GM19438 (cell line): ENCODE data around the gene OSR1.
"Not testable (repeated sequence)": the region's sequence is repeated elsewhere in the genome, so short reads cannot be mapped to it uniquely, and the experiment has no call there.

Experiments used
- ATAC-seq: cut with Tn5 transposase; IDR thresholded peaks from one replicate; pipeline ENCODE4 v1.9.1; 2021; ENCODE audit warnings: low read depth; ENCODE audit not compliant: unreplicated experiment

The OSR1 gene

DNA sequence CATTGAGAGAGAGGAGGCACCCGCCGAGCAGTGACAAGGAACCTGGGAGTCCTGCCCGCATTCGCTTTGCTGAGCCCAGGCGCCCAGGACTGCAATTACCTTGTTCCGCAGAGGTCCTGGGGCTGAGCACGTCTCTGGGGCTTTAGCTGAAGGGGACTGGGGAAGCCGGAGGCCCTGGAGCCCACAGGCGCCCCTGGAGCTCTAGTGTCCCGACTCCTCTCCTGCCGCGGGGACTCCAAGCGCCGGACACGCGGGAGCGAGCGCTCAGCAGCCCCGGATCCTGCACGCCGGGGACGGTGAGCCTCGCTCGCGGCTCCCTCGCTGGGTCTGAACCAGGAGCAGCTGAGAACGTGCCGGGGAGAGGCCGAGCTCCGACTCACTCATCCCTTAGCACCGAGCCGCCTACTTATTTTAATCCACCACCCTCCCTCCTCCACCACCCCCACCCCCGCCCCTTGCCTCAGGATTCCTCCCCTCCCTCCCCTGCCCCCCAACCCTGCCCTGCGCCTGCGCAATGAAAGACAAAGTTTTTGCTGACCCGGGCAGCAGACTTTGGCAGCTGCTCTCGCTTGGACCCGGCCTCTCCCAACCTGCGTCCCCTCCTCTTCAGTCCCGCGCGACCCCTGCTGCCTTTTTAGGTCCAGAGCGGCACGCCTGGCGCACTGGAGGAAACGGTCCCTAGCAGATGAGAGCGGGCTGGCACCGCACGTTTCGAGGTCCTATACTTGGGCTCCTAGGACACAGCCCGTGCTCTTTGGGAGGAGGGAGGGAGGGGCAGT lies at the start of gene OSR1:
Gene OSR1, minus strand, starts transcription at position 382 of the 779 bp plus-strand sequence. CDS start 4,818 bp downstream, outside the sequence.
- no peak for ATAC-seq

DNA sequence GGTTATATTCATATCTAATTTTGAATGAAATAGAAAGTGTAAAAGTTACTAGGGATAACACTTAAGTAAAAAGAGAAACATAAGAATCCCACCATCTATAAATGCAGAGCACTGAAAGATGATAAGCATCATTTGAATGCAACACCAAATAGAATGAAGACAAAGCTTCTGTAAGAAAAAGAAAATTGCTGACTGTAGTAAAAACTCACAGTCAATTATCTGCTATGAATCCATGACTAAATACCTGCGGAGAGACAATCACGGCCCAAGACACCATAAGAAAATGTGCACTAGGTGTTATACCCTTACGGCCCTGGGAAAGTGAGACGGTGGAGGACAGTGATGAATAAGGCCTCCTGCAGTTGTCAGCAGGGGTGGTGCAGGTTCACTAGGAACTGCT lies 45.4 kb upstream of the OSR1 start:
- ATAC-seq, result no peak

DNA sequence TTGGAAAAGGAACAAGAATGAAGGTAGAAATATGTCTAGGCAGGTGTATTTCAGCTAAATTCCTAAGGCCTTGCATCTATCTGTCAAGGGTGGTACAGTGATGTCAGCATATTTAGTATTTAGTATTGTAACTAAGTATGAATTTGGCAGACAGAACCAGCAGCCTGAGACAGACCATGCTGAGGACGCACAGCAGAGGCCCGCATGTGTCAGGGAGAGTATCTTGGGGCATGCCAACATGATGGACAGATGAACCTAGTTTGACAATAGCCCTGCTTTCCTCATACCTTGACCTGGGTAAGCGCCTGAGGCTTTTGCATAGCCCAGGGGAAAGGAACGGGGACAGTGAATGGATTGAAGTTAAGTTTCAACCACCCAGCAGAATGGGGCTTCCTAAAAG lies 33.8 kb upstream of the OSR1 start:
- no peak for ATAC-seq

DNA sequence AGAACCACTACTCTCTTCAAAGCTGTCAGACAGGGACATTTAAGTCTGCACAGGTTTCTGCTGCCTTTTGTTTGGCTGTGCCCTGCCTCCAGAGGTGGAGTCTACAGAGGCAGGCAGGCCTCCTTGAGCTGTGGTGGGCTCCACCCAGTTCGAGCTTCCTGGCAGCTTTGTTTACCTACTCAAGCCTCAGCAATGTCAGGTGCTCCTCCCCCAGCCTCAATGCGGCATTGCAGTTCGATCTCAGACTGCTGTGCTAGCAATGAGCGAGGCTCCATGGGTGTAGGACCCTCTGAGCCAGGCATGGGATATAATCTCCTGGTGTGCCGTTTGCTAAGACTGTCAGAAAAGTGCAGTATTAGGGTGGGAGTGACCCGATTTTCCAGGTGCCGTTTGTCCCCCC lies 31.0 kb upstream of the OSR1 start:
- not testable (repeated sequence) for ATAC-seq

DNA sequence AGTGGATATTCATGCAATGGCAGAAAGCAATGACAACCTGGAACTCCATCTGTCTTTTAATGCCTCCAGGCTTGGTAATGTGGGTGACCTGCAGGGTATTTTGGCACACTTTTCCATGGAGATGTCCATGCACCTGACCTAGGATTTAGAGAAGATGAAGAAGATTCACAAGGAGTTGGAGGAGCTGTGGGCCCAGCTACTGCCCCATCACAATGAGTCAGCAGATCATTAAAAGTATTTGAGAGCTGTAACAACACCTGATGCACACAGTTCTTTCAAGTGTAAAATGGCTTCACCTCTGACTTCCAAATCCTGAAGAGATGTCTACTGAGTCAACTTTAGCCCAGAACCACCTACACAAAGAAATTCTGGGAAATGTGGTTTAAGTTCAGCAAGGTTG lies 22.1 kb upstream of the OSR1 start:
- ATAC-seq, result no peak

DNA sequence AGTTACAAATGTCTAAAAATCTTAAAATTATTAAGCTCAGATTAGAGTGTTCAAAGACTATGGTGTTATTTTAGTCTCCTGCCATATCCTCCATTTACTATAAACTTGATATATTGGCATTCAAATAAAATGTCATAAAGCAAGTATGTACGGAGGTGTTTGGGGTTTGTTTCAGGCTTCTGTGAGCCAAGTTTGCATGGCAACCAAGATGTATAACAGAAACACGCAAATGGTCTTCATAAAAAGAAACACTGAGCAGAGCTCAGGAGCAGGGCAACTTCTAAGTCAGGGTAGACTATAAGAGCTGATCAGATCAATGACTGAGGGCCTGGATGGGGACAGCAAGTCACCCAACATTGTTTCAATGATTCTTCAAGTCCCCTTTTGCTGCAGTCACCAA lies 20.5 kb upstream of the OSR1 start:
- no peak for ATAC-seq

DNA sequence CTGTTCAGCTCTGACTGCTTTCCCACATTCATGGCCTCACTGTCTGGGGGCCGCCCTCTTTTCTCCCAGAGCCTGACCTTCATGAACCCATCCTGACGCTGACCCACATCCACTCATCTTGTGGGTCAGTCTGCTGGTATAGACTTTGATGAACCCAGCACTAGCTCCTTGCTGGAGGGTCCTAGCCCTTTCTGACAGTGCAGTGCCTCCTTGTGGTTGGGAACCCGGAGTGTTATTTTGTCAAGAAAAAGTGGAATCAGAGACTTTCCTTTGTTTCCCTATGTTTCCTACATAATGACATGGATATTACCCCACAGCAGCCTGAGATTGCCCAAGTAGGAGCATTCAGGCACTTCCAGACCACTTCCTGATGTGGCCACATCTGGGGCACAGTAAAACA lies 19.3 kb upstream of the OSR1 start:
- no peak for ATAC-seq

DNA sequence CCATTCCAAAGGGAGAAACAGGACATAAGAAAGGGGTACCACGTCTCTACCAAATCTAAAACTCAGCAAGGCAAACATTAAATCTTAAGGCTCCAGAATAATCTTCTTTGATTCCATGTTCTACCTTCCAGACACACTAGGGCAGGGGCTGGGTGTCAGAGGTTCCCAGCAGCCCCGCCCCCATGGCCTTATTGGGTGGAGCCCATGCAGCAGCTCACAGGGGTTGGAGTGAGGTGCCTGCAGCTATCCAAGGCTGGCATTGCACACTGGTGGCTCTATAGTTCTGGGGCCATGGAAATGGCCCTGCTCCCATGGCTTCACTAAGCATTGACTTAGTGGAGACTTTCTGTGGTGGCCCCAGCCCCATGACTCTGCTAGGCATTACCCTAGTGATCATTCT lies 14.9 kb upstream of the OSR1 start:
- ATAC-seq, result no peak

DNA sequence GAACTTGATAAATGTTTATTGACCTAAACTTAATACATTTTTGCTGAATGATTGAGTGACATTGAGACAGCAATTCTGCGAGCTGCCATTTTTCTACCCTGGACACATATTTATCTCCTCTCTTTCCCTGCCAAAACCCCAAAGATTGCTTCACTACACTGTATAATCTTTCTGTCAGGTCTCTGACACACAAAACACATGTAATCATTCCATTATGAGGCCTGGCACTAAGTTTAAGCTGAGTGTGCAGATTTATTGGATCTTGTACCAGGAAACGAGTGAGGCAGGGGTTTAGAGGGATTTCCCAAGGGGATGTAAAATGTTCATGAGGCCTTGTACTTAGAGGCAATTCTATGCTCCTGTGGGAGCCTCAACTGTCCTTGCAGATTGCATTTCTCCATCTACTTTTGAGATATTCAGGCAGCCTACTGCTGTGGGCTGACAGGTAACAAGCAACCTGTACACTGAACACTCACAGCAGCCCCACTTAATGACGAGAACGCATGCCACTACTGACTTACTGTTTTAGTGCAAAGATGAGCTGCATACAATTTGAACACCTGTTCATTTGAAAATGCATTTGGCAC lies 13.7 kb upstream of the OSR1 start:
- ATAC-seq, result no peak

DNA sequence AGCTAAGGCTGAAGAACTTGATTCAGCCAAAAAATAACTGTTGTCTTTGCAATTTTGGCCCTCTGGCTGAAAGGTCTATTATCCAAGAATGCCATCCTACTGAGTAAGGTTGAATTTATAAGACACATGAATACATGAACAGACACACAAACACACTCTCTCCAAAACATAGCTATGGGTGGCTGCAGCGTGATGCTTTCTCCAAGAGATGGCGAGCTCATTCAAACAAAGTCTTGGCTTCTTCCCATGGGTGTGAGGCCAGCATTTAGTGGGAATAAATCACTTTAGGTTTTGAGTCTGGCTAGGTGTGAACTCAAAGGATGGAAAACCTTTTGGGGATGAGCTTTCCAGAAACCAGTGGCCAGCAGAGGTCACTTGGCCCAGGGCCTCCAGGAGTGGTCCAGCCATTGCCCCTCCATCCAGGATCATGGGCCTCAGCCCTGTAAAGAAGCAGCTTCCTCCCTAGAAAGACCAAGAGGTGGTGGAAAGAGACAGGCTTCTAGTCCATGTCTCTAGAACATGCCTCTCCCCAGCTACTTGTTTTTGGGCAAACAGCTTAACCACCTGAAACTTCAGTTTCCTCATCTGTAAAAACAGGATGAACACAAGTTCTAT lies 11.0 kb upstream of the OSR1 start:
- no peak for ATAC-seq

DNA sequence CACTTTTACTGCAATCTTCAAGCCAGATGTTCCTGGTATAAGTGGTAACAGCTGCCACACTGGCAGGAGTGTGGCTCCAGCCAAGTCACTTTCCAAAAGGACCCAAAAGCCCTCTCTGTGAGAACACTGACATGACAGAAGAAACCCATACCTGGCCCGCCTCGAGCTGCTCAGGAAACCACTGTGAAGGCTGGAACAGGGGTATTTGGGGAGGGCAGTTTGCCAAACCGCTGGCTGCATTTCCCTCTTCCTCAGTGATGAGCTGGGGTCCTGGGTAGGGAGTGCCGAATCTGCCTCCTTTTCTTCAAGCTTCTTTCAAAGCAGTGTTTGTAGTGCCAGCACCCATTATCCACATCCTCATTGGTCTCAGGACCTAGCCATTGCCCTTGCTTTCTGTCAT lies 10.3 kb upstream of the OSR1 start:
- ATAC-seq, result no peak

DNA sequence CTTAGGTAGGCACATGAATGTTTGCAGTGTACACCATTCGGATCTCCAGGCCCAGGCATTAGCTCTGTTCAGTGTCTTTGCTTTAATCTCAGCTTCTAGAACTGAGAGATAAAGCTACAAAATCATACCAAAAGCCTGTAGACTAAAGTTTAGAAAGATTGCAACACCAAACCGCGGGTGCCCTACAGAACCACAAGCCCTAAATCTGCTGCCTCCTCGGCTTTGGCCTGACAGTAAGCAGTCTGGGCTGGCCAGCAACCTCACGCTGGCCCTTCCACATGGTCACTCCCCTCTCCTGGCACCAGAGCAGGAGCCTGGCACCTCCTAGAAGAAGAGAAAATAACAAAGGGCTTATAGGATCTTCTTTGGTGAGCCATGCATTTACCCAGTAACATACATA lies 8.9 kb upstream of the OSR1 start:
- ATAC-seq, result no peak

DNA sequence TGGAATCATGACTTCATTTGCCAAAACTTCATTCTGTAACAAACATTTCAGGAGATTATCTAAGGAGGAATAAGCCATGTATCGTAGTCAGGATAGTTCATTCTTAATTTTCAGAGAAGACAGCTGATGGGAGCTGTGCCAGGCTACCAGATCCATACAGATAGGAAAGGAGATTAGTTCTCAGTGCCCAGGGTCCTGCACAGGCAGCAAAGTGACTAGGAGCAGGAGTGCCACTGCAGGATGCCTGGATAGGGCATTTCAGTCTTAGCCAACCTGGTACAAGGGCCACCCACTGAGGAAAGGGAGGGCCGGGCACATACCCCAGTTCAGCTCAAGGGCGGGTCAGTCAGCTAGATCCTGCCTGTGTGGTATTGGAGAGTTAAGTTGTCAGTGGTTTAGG lies 6.7 kb upstream of the OSR1 start:
- ATAC-seq, result no peak

DNA sequence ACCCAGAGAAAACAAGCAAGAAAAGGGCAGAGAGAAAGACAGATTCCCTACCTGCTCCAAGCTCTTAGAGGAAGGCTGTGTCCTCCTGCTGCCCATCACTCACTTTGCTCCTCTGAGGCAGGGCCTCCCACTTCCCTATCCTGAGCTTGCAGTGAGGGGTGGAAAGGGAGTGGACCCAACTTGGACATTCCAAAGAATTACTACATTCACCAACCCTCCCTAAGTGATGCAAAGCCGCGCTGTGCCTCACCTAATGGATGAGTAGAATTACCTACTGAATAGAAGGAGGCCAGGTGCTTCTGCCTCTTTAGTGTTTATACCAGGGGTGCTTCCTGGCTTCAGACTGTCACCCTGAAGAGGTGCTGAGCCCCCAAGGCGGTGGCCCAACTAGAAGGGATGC lies 5.6 kb upstream of the OSR1 start:
- no peak for ATAC-seq

DNA sequence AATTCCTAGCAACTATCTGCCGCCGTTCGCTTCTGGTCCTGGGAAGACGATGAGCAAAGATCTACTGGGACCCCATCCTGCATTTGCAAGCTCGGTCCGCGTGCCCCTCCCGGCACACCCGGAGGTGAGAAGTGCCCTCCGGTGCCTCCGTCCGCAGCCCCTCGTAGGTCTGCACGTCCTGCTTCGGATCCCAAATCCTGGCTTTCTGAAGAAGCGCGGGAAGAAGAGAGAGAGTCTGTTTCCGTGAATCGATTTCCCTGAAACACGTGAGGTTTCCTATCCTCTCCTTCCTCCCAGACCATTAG lies 5.0 kb upstream of the OSR1 start:
- no peak for ATAC-seq

DNA sequence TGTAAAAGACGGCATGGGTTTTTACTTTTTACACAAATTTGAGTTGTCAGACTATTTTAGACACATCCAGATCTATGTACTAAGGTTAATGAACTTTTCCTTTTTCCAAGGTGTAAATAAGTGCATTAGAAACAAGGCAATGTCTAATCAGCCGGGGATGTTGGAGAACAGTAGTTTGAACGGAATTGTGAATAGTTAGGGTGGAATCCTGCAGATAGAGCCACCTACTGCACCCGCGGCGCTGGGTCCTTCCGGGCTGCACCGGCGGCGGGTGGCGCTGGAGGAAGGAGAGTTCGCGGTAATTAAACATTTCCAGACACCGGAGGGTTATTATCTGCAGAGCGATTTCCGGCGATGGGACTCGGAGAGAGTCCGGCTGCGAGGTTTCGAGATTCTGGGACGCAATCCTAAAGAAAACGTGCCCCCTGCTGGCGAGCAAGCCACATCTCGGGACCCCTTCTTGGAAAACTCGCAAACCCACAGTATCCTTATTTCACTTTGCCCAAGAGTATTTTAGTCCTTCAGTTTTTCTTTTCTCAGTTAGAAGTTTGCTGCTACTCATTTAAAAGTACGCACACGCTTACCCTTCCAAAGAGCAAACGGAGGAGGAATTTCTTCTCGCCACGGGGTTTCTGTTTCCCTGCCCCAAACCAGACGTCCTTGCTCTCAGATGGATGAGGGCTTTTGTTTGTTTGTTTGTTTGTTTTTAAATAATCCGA lies 4.5 kb upstream of the OSR1 start:
- ATAC-seq, result no peak

DNA sequence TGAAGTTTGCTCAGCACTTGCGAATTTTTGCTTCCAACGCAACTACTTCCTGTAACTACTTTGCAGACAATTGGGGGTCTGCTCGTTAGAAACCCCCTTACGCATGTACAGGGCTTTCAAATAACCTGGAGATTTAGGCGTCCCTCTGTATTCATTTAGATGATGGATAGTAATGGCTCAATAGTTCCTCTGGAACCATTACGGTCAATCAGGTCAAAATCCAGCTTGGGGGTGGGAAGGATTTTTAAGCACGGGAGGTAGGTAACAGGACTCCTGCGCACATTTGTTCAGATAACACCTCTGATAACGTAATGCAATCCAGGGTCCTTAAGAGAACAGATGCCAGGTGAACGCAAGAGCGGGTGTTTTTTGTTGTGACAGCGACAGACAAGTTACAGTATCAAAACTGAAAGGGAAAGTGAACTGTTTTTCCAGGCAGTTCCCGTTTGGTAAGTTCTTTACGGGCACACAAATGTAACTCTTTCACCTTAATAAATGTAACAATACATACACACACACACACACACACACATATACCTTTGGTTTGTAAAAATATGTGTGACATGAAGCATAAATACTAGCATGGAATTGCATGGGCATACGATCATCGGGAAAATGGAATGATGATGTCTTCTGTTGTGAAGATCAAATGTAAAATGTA lies 3.8 kb upstream of the OSR1 start:
- ATAC-seq, result no peak

DNA sequence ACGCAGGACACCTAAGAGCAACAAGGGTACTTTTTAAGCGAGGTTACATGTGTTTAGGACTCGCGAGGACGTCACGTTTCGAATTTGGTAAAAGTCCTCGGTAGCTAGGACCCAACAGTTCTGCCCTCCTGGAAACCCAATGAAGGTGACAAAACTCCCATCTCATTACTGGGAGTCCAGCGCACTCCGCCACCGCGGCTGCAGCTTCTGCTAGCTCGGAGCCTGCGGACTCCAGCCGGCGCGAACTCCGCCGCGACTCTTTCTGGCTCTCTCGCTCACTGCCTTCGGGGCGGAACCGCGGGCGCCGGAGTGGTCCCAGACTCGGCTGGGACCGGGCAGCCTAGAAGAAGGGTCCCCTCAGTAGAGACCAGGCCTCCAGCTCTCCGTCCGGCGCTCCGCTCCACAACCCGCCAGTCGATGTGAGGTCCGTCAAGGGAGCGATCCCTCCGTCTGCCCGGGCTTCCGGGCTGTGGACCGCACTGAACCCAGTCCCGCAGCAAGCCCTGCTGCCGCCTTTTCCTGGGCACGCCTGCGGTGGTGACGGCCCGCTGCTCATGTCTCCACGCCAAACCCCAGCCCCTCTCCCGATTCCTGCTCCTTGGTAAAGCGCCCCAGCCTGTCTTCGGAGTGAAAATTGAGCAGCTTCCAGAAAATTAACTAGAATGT lies 3.0 kb upstream of the OSR1 start:
- no peak for ATAC-seq

DNA sequence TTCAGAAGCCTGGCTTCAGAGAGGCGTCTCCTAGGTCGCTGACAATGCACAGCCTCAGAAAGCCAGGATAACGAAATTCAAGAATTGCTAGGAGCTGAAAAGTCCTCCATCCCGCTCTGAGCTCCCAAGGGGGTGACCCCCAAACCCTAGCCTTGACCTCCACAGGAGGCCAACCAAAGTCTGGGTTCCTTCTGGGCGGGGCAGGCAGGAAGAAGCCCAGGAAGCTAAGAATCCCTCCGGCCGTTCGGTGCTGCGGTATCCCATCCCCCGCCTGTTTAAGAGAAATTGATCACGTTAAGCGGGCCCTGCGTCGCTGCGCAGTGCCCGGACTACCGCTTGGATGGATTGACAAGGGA lies 2.5 kb upstream of the OSR1 start:
- no peak for ATAC-seq

DNA sequence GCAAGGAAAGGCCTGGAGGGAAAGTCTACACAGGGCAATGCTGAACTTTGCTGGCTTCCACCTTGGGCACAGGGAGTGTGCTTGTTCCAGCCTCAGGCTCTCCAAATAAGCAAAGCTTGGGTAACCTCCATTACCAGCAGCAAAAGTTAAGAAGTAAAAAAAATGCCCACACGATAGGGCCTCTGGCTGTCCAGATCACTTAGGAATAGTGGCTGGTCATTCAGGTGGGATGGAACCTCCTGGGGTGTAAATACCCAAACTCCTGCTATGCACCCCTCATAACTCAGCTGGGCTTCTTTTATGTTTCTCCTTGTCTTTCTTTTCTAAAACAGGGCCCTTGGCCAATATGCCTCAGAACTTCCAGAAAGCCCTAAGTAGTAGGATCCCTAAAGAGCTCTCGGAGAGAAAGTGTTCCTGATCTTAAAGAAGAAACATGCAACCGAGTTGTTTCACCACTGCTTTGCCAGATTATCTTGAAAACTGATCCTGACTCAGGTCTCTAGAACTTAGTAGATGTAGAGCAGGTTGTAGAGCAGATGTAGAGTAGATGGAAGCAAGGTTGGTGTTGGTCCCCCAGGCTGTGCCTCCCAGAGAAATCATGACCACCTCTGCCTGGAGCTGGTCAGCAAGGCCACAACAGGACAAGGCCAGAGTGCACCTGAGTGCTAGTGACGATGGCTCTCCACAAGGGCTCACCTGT lies 2.0 kb upstream of the OSR1 start:
- ATAC-seq, result no peak
